WTC11 (cell line): ENCODE measurements around the gene ASB3. TPM values are rescaled to one million over a fixed set of nuclear protein-coding genes. Genes with fewer than 3 reads are reported as not detected.

ENCODE experiments used
- SMAD3 ChIP-seq: sonication (generic); formaldehyde crosslinking; IDR thresholded peaks from 2 replicates; pipeline ENCODE4 v1.8.0; 2022; ENCODE audit warnings: missing genetic modification reagents, mild to moderate bottlenecking, borderline replicate concordance
- ZSCAN18 ChIP-seq: fragments of 250-450 bp; sonication (Bioruptor Pico); IDR thresholded peaks from 2 replicates; pipeline ENCODE4 v2.1.2; 2022; ENCODE audit warnings: mild to moderate bottlenecking, moderate library complexity
- total RNA-seq: library from RNA; stranded (reverse); gene quantifications from 3 replicates; pipeline ENCODE4 v1.2.3, GENCODE V29; 2021

ASB3 gene
- total RNA-seq, 1 experiment from 2014 or later: 30.2 TPM

GRCh38 chr2:53620981-53621380 is 165.8 kb downstream of the ASB3 start (continued):
- TF ChIP-seq ZSCAN18 (CRISPR knock-in tag) (no peak), SMAD3 (CRISPR knock-in tag) (no peak)

Other genes starting within 250 kb of the ASB3 start
- 8.7 to 10.2 TPM (median 9.6 TPM) in 3 replicates for gene CHAC2, start 19.1 kb downstream of the ASB3 start, total RNA-seq
- gene ERLEC1, start 91 bp upstream of the ASB3 start, total RNA-seq: 25.9 to 27.8 TPM (median 26.5 TPM) in 3 replicates
- gene GPR75, start 73.0 kb upstream of the ASB3 start, total RNA-seq: 2.2 to 3.1 TPM (median 2.8 TPM) in 3 replicates
- 70.8 to 91.9 TPM (median 76.4 TPM) in 3 replicates for gene PSME4, start 184.0 kb upstream of the ASB3 start, total RNA-seq